Endometrial microvascular endothelial cells (primary cell): ENCODE results near the gene FGD3. TPM values are rescaled to one million over a fixed set of nuclear protein-coding genes. Genes with fewer than 3 reads are reported as not detected.

ENCODE experiments used
- in situ Hi-C: cut with HindIII; loops from 2 replicates; pipeline ENCODE4 v1.10.0; 2017; ENCODE audit warnings: low sequenced_read_pairs, low pct_unique_long_range_greater_than_20kb; ENCODE audit errors: inconsistent ontology term
- total RNA-seq: library from RNA; depleted of rRNA; stranded (reverse); fragments of >200 nt; gene quantifications from one replicate; pipeline ENCODE4 v1.2.3, GENCODE V29; 2015; ENCODE audit errors: inconsistent ontology term

The FGD3 gene
- total RNA-seq, 1 donor from 2014 or later: not detected

GRCh38 chr9:92952906-92953610, 5.7 kb downstream of the FGD3 start:
- in situ Hi-C loops: no loop called here

DNA sequence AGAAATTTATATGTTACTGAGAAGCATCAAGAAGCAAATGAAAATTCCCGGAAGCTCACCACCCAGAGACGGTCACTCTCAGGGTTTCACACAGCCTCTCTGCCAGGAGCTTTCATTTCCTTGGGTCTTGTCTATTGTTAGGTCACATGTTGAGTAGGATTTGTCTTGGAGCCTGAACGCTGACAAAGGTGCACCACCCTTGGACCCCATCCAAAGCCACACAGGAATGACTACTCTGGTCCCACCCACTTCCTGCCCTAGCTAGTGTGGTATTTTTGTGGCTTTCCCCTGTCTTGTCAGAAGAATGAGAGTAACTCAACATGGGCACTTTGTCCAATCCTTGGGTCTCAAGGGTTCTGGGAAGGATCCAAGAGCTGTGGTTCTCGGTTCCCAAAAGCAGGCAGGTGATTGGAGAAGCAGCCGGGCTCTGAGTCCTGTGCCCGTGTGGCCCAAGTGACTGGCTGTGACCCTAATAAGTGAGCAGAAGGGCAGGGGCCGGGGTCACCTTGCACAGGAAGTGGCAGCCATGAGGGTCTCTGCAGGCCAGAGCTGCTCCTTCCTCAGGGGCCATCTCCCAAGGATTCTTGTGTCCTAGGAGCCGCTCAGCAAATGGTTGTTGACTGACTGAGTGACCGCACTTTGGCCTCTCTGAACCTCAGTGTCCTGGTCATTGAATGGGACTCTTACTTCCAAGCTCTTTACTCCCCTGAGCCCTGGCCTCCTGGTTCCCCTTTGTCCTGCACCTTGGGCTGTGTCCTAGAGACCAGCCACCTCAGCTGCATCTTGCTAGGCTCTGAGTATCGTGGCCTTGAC, 6.9 kb downstream of the FGD3 start:
- in situ Hi-C loops: no loop called here

DNA sequence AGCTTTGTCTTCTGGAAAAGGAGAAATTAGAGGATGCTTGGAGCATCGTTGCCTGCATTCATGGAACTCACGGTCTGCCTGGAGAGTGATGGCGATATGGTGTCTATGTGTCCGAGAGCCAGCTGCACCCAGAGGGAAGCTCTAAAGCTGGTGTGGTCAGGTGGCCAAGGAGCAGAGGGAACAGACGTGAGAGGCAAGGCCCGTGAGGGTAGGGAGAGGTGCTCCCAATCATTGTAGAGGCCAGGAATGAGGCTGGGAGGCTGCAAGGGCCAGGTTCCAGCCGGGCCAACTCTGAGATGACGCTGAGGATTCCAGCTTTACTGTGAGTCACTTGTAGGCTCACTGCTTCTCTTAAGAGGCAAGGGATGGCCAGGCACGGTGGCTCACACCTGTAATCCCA, 7.6 kb downstream of the FGD3 start:
- in situ Hi-C loops: no loop called here

- in situ Hi-C loops: no loop called here
Observed at GRCh38 chr9:92960561-92961290, 13.4 kb downstream of the FGD3 start.

DNA sequence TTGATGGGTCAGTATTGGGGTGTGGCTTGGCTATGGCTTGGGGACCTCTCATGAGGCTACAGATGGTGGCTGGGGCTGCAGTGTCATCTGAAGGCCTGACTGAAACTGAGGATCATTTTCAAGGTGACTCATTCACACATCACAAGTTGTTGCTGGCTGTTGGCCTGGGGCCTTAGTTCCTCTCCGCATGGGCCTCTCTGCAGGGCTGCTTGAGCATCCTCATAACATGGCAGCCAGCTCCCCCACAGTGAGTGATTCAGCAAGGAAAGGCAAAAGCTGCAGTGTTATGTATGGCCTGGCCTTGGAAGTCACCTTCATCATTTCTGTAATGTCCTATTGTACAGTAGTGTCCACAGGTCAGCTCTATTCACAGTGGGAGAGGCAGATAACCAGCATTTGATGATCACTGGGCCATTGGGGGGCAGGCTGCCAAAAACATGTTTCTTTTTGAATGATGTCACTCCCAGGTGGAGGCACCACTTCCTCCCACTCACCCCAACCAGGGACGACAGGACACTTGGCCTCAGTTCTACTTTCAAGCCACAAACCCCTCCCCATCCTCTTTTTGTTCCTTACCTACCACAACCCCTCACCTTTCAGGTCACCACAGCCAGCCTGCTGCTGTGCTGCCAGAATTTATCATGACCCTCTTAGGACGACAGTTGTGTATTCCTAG, 14.4 kb downstream of the FGD3 start:
- in situ Hi-C loops: no loop called here

DNA sequence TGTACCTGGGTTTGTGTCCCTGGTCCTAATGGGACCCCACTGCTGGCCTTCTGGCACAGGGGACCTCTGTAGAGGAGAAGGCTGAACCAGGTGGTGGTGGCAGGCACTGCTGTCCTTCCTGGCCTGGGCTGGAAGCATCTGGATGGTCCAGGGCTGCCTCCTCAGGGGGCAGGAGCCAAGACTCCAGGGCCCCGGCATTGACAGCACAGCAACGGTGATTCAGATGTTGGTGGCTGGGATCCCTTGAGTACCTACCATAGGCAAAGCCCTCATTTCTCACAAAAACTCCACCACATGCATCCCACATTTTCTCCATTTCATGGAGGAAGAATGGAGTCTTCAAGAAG, 15.0 kb downstream of the FGD3 start:
- in situ Hi-C loops: no loop called here

GRCh38 chr9:92962846-92963245, 15.5 kb downstream of the FGD3 start:
- in situ Hi-C loops: no loop called here

- in situ Hi-C loops: no loop called here
Observed at GRCh38 chr9:92963831-92964606, 16.7 kb downstream of the FGD3 start.

DNA sequence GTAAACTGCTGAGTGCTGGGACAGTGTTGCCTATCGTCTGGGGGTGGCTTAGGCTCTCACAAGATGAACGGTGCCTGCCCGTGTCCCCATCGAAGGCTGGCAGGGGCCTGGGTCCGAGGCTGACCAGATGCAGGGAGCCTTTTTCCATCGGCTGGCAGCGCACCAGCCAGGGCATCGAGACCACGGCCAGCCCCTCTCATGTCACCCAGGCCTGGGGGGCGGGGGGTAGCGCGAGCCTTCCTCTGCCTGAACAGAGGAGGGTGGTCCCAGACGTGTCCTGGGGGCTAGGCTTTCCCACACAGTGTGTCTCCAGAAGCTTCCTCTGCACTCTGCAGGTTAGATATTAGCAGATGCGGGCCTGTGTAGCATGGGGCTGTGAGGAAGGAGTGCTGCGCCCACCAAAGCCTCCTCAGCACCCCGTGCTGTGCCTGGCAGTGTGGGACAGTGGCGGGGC, 17.3 kb downstream of the FGD3 start:
- in situ Hi-C loops: no loop called here

- in situ Hi-C loops: no loop called here
Observed at GRCh38 chr9:92965061-92965758, 17.9 kb downstream of the FGD3 start.

DNA sequence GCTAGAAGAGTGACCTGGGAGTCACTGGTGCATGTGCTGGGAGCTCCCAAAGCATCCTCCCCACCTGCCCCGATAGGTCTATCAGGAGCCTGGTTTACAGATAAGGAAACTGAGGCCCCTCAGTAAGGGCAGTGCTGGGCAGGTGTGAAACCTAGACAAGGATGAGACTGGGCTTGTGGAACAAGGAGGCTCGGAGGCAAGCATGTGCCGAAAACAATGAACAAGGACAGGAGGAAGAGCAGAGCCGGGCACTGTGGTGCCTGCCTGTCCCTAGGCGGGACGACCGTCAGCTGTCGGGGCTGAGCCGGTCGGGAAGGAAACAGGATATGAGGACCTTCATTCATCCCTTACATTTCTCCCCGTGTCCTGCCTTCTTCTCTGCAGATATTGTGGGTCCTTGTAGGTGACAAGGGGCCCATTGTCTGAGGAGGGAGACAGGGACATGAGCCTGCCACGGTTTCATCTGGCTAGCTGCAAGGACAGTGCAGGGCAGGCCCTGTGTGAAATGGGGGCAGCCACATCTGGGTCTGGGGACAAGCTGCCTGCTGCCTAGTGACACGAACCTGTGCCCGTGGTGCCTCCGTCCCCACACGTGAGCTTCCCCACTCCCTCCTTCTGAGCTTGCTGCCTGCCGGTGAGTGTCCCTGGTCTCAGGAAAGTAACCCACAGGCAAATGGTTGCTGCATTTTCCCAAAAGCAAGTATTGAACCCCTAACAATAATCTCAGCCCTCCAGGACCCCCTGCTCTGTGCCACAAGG, 18.6 kb downstream of the FGD3 start:
- in situ Hi-C loops: no loop called here

DNA sequence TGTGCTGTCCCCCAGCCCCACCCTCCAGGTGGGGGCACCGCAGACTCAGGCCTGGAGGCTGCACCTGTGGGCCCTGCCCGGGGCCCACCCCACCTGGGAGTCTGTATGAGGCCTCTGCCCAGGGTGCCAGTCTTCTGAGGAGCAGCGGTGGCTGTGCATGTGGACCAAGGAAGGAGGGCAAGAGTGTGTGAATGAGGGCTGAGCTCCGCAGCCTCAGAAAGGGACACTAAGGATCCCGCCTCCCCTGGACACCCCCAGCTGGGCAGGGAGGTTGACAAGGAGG, 19.1 kb downstream of the FGD3 start:
- in situ Hi-C loops: no loop called here

- in situ Hi-C loops: no loop called here
Observed at GRCh38 chr9:92968081-92968480, 20.8 kb downstream of the FGD3 start.

DNA sequence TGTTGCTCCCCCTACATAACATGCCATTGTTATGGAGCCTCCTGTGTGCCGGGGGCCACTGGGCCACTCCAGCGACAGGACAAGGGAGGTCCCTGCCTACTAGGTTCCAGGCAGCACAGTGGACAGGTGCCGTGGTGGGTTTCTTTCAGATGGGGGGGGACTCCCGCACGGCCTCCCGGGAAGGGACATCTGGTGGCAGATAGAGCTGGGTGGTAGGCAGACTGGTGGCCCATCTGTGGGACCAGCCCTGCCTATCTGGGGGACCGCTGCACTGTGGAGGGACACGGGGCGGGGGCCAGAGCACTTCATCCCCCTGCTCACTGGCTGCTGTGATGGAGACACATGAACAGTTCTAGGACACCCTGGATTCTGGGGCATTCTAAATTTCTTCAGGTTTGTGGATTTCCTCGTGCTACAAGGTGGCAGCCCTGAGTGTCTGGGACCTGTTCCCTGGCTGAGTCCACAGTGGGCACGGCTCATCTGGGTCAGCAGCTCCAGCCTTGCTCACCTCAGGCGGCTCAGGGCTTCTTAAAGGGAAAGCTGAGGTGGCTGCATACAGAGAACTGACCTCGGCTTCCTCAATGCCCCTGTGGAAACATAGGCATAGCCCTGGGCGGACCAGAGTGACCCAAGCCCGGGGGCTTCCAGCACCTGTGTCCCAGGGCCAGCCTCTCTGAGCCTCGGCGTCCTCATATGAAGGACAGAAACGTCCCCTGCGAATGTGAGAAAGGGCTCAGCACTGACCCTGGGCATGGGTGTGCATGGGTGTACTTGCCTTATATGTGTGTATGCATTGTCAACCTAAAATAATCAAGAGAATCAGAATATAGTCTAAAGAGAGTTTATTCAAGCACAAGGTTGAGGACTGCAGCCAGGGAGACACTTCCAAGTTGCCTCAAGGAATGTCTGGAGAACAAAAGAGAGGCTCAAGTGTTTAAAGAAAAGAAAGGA, 22.5 kb downstream of the FGD3 start:
- in situ Hi-C loops: no loop called here

- in situ Hi-C loops: no loop called here
Observed at GRCh38 chr9:92970467-92970923, 23.2 kb downstream of the FGD3 start.

DNA sequence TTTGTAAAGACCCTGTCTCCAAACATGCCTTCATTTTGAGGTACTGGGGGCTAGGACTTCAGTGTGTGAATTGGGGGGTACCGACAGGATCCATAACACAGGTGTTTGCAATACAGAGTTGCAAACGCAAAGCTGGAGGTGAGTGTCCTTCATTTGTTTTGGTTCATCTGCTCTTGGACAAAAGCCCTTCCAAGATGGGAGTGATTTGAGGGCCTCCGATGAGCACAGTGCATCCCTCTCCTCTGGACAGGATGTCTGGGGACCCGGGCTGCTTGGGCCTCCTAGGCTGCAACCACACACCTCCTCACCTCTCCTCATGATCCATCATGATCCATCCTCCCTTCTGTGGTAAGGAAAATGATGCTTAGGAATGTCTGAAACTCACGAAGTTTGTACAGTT, 23.8 kb downstream of the FGD3 start:
- in situ Hi-C loops: no loop called here
